HCT116 (cell line): ENCODE measurements around the gene LDLRAD4. TPM values are rescaled to one million over a fixed set of nuclear protein-coding genes. Genes with fewer than 3 reads are reported as not detected.

Experiments used
- ATAC-seq: fragments of 200-7000 bp; cut with Tn5 transposase; 2 replicates; pipeline ENCODE4 v1.9.1; 2020; ENCODE audit warnings: mild to moderate bottlenecking, moderate library complexity
- BruUV-seq: library from RNA; stranded (reverse); fragments of 400-500 nt; replicated peaks from 2 replicates; lab custom pipeline; 2021; lab: Mats Ljungman, UMichigan
- CTCF ChIA-PET: fragments of 300-600 bp; sonication (Branson Sonifier 250); formaldehyde crosslinking; loops from one replicate; lab custom pipeline; 2021; ENCODE audit warnings: antibody characterized with exemption; lab: Charles Lee
- POLR2A ChIA-PET: fragments of 300-600, 350-600 bp; sonication (Branson Sonifier 250); formaldehyde crosslinking; loops from one replicate; lab custom pipeline; 2021; ENCODE audit warnings: antibody characterized with exemption; lab: Charles Lee
- RAD21 ChIA-PET, 2 experiments: fragments of 300-600 bp; sonication (Branson Sonifier 250); formaldehyde crosslinking; loops; one replicate each; lab custom pipeline; 2023; ENCODE audit warnings: low total read pairs in 2 of 2; ENCODE audit not compliant: uncharacterized antibody in 2 of 2, unreplicated experiment in 2 of 2, low non-redundant PET in 1 of 2; lab: Charles Lee
- DNase-seq: peaks from one replicate; pipeline ENCODE4 v3.0.0-alpha.2; 2010; ENCODE audit warnings: low read depth, low spot score
- H2AFZ ChIP-seq: fragments of 200-600 bp; shearing (Covaris generic), sonication (generic); 2 replicates; pipeline ENCODE4 v1.6.1; 2017; ENCODE audit warnings: low read depth, mixed run types, mixed read lengths, antibody characterized with exemption, low read length; ENCODE audit not compliant: poor library complexity, severe bottlenecking
- H3K27ac ChIP-seq: 2 replicates; pipeline ENCODE4 v1.5.1; 2012; ENCODE audit warnings: low read depth, low read length
- H3K27me3 ChIP-seq: fragments of 200-600 bp; sonication (generic); 2 replicates; pipeline ENCODE4 v1.6.1; 2016; ENCODE audit warnings: mixed run types, low read length, mixed read lengths; ENCODE audit not compliant: insufficient read depth
- H3K36me3 ChIP-seq, 2 experiments: fragments of 200-500 bp in 1 of 2; fragments of 200-600 bp in 1 of 2; sonication (Bioruptor generic) in 1 of 2; sonication (generic) in 1 of 2; 2 replicates each; pipeline versions ENCODE4 v1.5.1 to v1.6.1; 2014 to 2016; ENCODE audit warnings: low read length in 2 of 2, inconsistent platforms in 1 of 2, mixed read lengths in 1 of 2, mixed run types in 1 of 2; ENCODE audit not compliant: insufficient read depth in 2 of 2, control insufficient read depth in 1 of 2
- H3K4me1 ChIP-seq, 2 experiments: fragments of 200-600 bp in 1 of 2; sonication (generic) in 1 of 2; 2 replicates each; pipeline versions ENCODE4 v1.5.1 to v1.6.1; 2012 to 2017; ENCODE audit warnings: low read length in 2 of 2, inconsistent platforms in 1 of 2, mild to moderate bottlenecking in 1 of 2, mixed read lengths in 1 of 2, mixed run types in 1 of 2, moderate library complexity in 1 of 2; ENCODE audit not compliant: insufficient read depth in 2 of 2, control insufficient read depth in 1 of 2
- H3K4me2 ChIP-seq: fragments of 200-600 bp; sonication (generic); 2 replicates; pipeline ENCODE4 v1.6.1; 2017; ENCODE audit warnings: mixed run types, low read length, mixed read lengths
- H3K4me3 ChIP-seq, 2 experiments: fragments of 200-600 bp in 1 of 2; sonication (generic) in 1 of 2; replicated peaks in 1 of 2; 2 replicates each; pipeline ENCODE4 v1.5.1; 2011 to 2016; ENCODE audit warnings: low read length in 2 of 2, control low read depth in 1 of 2, low read depth in 1 of 2, mild to moderate bottlenecking in 1 of 2, mixed read lengths in 1 of 2, mixed run types in 1 of 2
- H3K79me2 ChIP-seq: fragments of 200-600 bp; sonication (generic); 2 replicates; pipeline ENCODE4 v1.6.1; 2017; ENCODE audit warnings: mild to moderate bottlenecking, mixed run types, low read length, moderate library complexity, mixed read lengths; ENCODE audit not compliant: insufficient read depth
- H3K9ac ChIP-seq: fragments of 200-600 bp; sonication (generic); 2 replicates; pipeline ENCODE4 v1.6.1; 2016; ENCODE audit warnings: low read length, mixed read lengths
- H3K9me2 ChIP-seq: fragments of 200-600 bp; sonication (generic), shearing (Covaris generic); 2 replicates; pipeline ENCODE4 v1.6.1; 2017; ENCODE audit warnings: mixed run types, mild to moderate bottlenecking, moderate library complexity; ENCODE audit not compliant: insufficient read depth
- H3K9me3 ChIP-seq, 2 experiments: fragments of 200-500 bp in 1 of 2; fragments of 200-600 bp in 1 of 2; sonication (Bioruptor generic) in 1 of 2; sonication (generic) in 1 of 2; 2 replicates each; pipeline ENCODE4 v1.6.1; 2014 to 2017; ENCODE audit warnings: low read length in 2 of 2, mixed read lengths in 2 of 2, inconsistent platforms in 1 of 2, low read depth in 1 of 2, mild to moderate bottlenecking in 1 of 2, mixed run types in 1 of 2, moderate library complexity in 1 of 2; ENCODE audit not compliant: control insufficient read depth in 1 of 2, insufficient read depth in 1 of 2
- H4K20me1 ChIP-seq: fragments of 200-600 bp; sonication (generic), shearing (Covaris generic); 2 replicates; pipeline ENCODE4 v1.6.1; 2017; ENCODE audit warnings: mixed run types, mild to moderate bottlenecking, moderate library complexity; ENCODE audit not compliant: insufficient read depth
- ATF3 ChIP-seq: IDR thresholded peaks from 2 replicates; pipeline ENCODE4 v1.6.1; 2012
- CEBPB ChIP-seq: IDR thresholded peaks from 2 replicates; pipeline ENCODE4 v1.6.1; 2012; ENCODE audit warnings: low read depth
- CTCF ChIP-seq, 3 experiments: fragments of 200-600 bp in 1 of 3; sonication (generic) in 1 of 3; IDR thresholded peaks in 2 of 3; conservative IDR thresholded peaks in 1 of 3; 2 replicates each; pipeline ENCODE4 v1.5.1; 2012 to 2017; ENCODE audit warnings: low read depth in 2 of 3, low read length in 2 of 3, antibody characterized with exemption in 1 of 3, borderline replicate concordance in 1 of 3, control low read depth in 1 of 3, mild to moderate bottlenecking in 1 of 3, mixed read lengths in 1 of 3, mixed run types in 1 of 3, moderate library complexity in 1 of 3; ENCODE audit not compliant: insufficient read depth in 1 of 3
- EGR1 ChIP-seq: IDR thresholded peaks from 2 replicates; pipeline ENCODE4 v1.6.1; 2012; ENCODE audit warnings: low read depth
- ELF1 ChIP-seq: IDR thresholded peaks from 2 replicates; pipeline ENCODE4 v1.6.1; 2012; ENCODE audit warnings: low read depth, borderline replicate concordance
- EZH2 ChIP-seq: fragments of 200-600 bp; sonication (generic); IDR thresholded peaks from 2 replicates; pipeline ENCODE4 v1.6.1; 2017; ENCODE audit warnings: antibody characterized with exemption, mixed run types
- FOSL1 ChIP-seq: IDR thresholded peaks from 2 replicates; pipeline ENCODE4 v1.6.1; 2012; ENCODE audit warnings: low read depth
- JUND ChIP-seq: IDR thresholded peaks from 2 replicates; pipeline ENCODE4 v1.6.1; 2012
- MAX ChIP-seq: IDR thresholded peaks from 2 replicates; pipeline ENCODE4 v1.6.1; 2012
- POLR2A ChIP-seq: IDR thresholded peaks from 2 replicates; pipeline ENCODE4 v1.7.0; 2011; ENCODE audit warnings: borderline replicate concordance; ENCODE audit not compliant: insufficient read depth, insufficient read length; ENCODE audit errors: extremely low read depth
- RAD21 ChIP-seq: IDR thresholded peaks from 2 replicates; pipeline ENCODE4 v1.6.1; 2012; ENCODE audit warnings: low read depth, mild to moderate bottlenecking
- SIN3A ChIP-seq: IDR thresholded peaks from 2 replicates; pipeline ENCODE4 v1.6.1; 2012; ENCODE audit warnings: low read depth
- SRF ChIP-seq: IDR thresholded peaks from 2 replicates; pipeline ENCODE4 v1.6.1; 2012; ENCODE audit warnings: low read depth
- TCF7L2 ChIP-seq: IDR thresholded peaks from 2 replicates; pipeline ENCODE4 v1.7.0; 2011; ENCODE audit warnings: borderline replicate concordance, inconsistent platforms; ENCODE audit not compliant: insufficient read depth, insufficient read length; ENCODE audit errors: extremely low read depth
- YY1 ChIP-seq: IDR thresholded peaks from 2 replicates; pipeline ENCODE4 v1.6.1; 2011; ENCODE audit warnings: low read length, low read depth, moderate library complexity, mild to moderate bottlenecking; ENCODE audit not compliant: insufficient replicate concordance; ENCODE audit errors: extremely low read depth
- ZBTB33 ChIP-seq: IDR thresholded peaks from 2 replicates; pipeline ENCODE4 v1.6.1; 2011; ENCODE audit warnings: mild to moderate bottlenecking, low read length, moderate library complexity; ENCODE audit not compliant: insufficient replicate concordance; ENCODE audit errors: extremely low read depth
- ZFX ChIP-seq: fragments of 450-650 bp; IDR thresholded peaks from 2 replicates; pipeline ENCODE4 v1.6.1; 2017
- intact Hi-C: fragments of 100-400 bp; cut with micrococcal nuclease; formaldehyde crosslinking; loops from 2 replicates; pipeline ENCODE4 v1.10.0; 2022
- total RNA-seq: library from RNA; stranded (reverse); gene quantifications from one replicate; pipeline ENCODE4 v1.2.1, GENCODE V29; 2021; ENCODE audit not compliant: unreplicated experiment

The LDLRAD4 gene
- total RNA-seq, 1 experiment from 2014 or later, result 1.2 TPM

- no peaks in the 10 kb centered on the region for H3K9me3 ChIP-seq
- H3K27ac ChIP-seq, result no peak overlapping the region
- 0 out of 4 replicates have a peak, but pooled peaks cover 0 to 2% of the 10 kb centered on the region in 2 experiments for H3K4me1 ChIP-seq
- DNase-seq (no peak), ATAC-seq (no peak)
- no peak overlapping the region for H2AFZ ChIP-seq
- H3K27me3 ChIP-seq, result no peaks in the 10 kb centered on the region
- ChIA-PET POLR2A (no interaction called here), RAD21 (no interaction called here), CTCF (no interaction called here)
- no peak overlapping the region for H3K4me3 ChIP-seq
- no peak overlapping the region for H3K4me2 ChIP-seq
- intact Hi-C loops, result no loop called here
- TF ChIP-seq MAX, result no peak
- TF ChIP-seq ZBTB33, result no peak
- no peak for TF ChIP-seq RAD21
- no peak for TF ChIP-seq TCF7L2
- no peak for TF ChIP-seq SIN3A
- TF ChIP-seq SRF, result no peak
- TF ChIP-seq ATF3, result no peak
- TF ChIP-seq CEBPB, result no peak
- TF ChIP-seq EZH2, result no peak
- TF ChIP-seq POLR2A, result no peak
- no peak for TF ChIP-seq EGR1
- TF ChIP-seq YY1, result no peak
- TF ChIP-seq JUND, result no peak
- no peak for TF ChIP-seq ZFX
- TF ChIP-seq ELF1, result no peak
- no peak for TF ChIP-seq FOSL1
- no peak for TF ChIP-seq CTCF (IDR thresholded peaks at IDR 0.05 in 2 of 3, conservative IDR thresholded peaks at IDR 0.05 in 1 of 3; ENCODE audit: borderline replicate concordance in 1 of 3, insufficient read depth in 1 of 3, low read depth in 2 of 3, low read length in 2 of 3)
- H3K9me2 ChIP-seq, result no peaks in the 10 kb centered on the region
- H4K20me1 ChIP-seq, result no peaks in the 10 kb centered on the region
- peaks cover 9% of the 10 kb centered on the region; the same call in 1 of the 2 replicates for H3K79me2 ChIP-seq
- no peak overlapping the region for H3K9ac ChIP-seq
- 0 out of 4 replicates have a peak, but pooled peaks cover 0 to 2% of the 10 kb centered on the region in 2 experiments for H3K36me3 ChIP-seq
- no TSS peak for BruUV-seq
These were observed 441.9 kb downstream of the LDLRAD4 start for GRCh38 chr18:13660510-13660909.
